Spleen (tissue), 11 donors: ENCODE results near the gene C5orf63. TPM values are rescaled to one million over a fixed set of nuclear protein-coding genes. Genes with fewer than 3 reads are reported as not detected.

ENCODE experiments used
- DNase-seq: peaks from one replicate; pipeline ENCODE4 v3.0.0-alpha.2; 2020
- H3K27ac ChIP-seq, 8 donors: fragments of 200-600 bp; sonication (generic) in 7 of 8; 1 replicate in 4 of 8; 2 replicates in 4 of 8; pipeline versions ENCODE4 v1.5.0 to v1.8.0; 2016 to 2021; ENCODE audit warnings: inconsistent platforms in 4 of 8, mild to moderate bottlenecking in 4 of 8, moderate library complexity in 1 of 8
- H3K27me3 ChIP-seq, 7 donors: fragments of 200-600 bp; sonication (generic) in 6 of 7; replicated peaks in 1 of 7; 1 replicate in 4 of 7; 2 replicates in 3 of 7; pipeline versions ENCODE4 v1.5.0 to v1.8.0; 2016 to 2021; ENCODE audit warnings: inconsistent platforms in 3 of 7, mild to moderate bottlenecking in 1 of 7
- H3K36me3 ChIP-seq, 6 donors: fragments of 200-600 bp; sonication (generic) in 5 of 6; 1 replicate in 4 of 6; 2 replicates in 2 of 6; pipeline versions ENCODE4 v1.5.0 to v1.8.0; 2016 to 2021; ENCODE audit warnings: inconsistent platforms in 2 of 6
- H3K4me1 ChIP-seq, 6 donors: fragments of 200-600 bp; sonication (generic) in 5 of 6; 1 replicate in 3 of 6; 2 replicates in 3 of 6; pipeline versions ENCODE4 v1.5.0 to v1.8.0; 2016 to 2021; ENCODE audit warnings: inconsistent platforms in 3 of 6
- H3K4me3 ChIP-seq, 8 donors: fragments of 200-600 bp; sonication (generic) in 7 of 8; 1 replicate in 4 of 8; 2 replicates in 4 of 8; pipeline versions ENCODE4 v1.5.0 to v1.8.0; 2016 to 2021; ENCODE audit warnings: inconsistent platforms in 4 of 8, mild to moderate bottlenecking in 4 of 8, moderate library complexity in 2 of 8
- H3K9me3 ChIP-seq, 8 donors: fragments of 200-600 bp; sonication (generic) in 7 of 8; 1 replicate in 4 of 8; 2 replicates in 4 of 8; pipeline versions ENCODE4 v1.5.0 to v1.8.0; 2016 to 2021; ENCODE audit warnings: inconsistent platforms in 4 of 8
- POLR2A ChIP-seq, 3 donors: fragments of 450-650 bp; IDR thresholded peaks; one replicate each; pipeline ENCODE4 v1.5.1; 2017; ENCODE audit warnings: antibody characterized with exemption in 3 of 3, mild to moderate bottlenecking in 1 of 3
- POLR2AphosphoS5 ChIP-seq, 3 donors: sonication (generic); formaldehyde crosslinking; IDR thresholded peaks; one replicate each; pipeline ENCODE4 v1.5.1; 2017; ENCODE audit warnings: antibody characterized with exemption in 3 of 3
- WGBS, 5 donors: extraction: QIAGEN DNeasy Blood & Tissue Kit in 3 of 5; methylation state at CpG; one replicate each; pipeline versions ENCODE4 v1.1.5 to v1.1.7; 2013 to 2018; 5-methylcytosine and 5-hydroxymethylcytosine counted together
- intact Hi-C: fragments of 100-400 bp; cut with DNase I; formaldehyde crosslinking; loops from one replicate; pipeline ENCODE4 v1.15.0; 2023; ENCODE audit warnings: low total_unique reads
- polyA plus RNA-seq, 3 donors: library from polyadenylated mRNA; stranded (reverse); fragments of 200-250 nt; gene quantifications; one replicate each; pipeline ENCODE4 v1.2.1, GENCODE V29; 2013
- total RNA-seq, 7 donors: library from RNA; depleted of rRNA in 3 of 7; stranded (reverse); fragments of >200 nt in 3 of 7; fragmentation: NEBNext Ultra II Directional in 4 of 7; extraction: Animal tissue kit (Norgen Biotek cat#: 25700) in 4 of 7; gene quantifications; one replicate each; pipeline versions ENCODE4 v1.1.0 to v1.2.1, GENCODE V29; 2016 to 2021
- TF ChIP-seq, protein P1 (sequence below), 11 experiments: fragments of 200-600 bp in 7 of 11; fragments of 450-650 bp in 4 of 11; sonication (generic) in 4 of 11; IDR thresholded peaks in 8 of 11; conservative IDR thresholded peaks in 3 of 11; 1 replicate in 7 of 11; 2 replicates in 4 of 11; pipeline versions ENCODE4 v1.4.0 to v1.8.0; 2016 to 2021; ENCODE audit warnings: antibody characterized with exemption in 11 of 11, inconsistent platforms in 4 of 11, mild to moderate bottlenecking in 1 of 11
- donor health status: healthy with polysubstance abuse.
- donor health status: DM: no; HTN: no; CAD: no; lungs with moderate emphysema.
- donor health status: DM: no; HTN: no; CAD: no.
- donor health status: Bipolar disorder and iron deficiency.
- donor health status: healthy.
- donor health status: DM: no; HTN: no; CAD: no.
- donor health status: DM: yes; HTN: yes; CAD: no.

C5orf63 gene
- total and polyA plus RNA-seq, 10 donors = 2.3 to 10.1 (median 4.8) TPM

GRCh38 chr5:127077366-127077765 is 4.1 kb upstream of the C5orf63 start:
- Histone ChIP-seq H3K9me3 (no peaks in the 10 kb centered on the region), H3K27me3 (no peaks in the 10 kb centered on the region), H3K36me3 (no peaks in the 10 kb centered on the region), H3K4me3 (no peak overlapping the region), H3K4me1 (peaks cover 3 to 25% (median 5%) of the 10 kb centered on the region in 6 donors), H3K27ac (peak overlapping the region in 5 of 8 donors; percentile 9 to 59 (median 37))
- intact Hi-C loops = no loop called here
- TF ChIP-seq POLR2A (IDR thresholded peaks at IDR 0.05) (no peak), POLR2AphosphoS5 (IDR thresholded peaks at IDR 0.05) (no peak)
- TF ChIP-seq, protein P1, sequence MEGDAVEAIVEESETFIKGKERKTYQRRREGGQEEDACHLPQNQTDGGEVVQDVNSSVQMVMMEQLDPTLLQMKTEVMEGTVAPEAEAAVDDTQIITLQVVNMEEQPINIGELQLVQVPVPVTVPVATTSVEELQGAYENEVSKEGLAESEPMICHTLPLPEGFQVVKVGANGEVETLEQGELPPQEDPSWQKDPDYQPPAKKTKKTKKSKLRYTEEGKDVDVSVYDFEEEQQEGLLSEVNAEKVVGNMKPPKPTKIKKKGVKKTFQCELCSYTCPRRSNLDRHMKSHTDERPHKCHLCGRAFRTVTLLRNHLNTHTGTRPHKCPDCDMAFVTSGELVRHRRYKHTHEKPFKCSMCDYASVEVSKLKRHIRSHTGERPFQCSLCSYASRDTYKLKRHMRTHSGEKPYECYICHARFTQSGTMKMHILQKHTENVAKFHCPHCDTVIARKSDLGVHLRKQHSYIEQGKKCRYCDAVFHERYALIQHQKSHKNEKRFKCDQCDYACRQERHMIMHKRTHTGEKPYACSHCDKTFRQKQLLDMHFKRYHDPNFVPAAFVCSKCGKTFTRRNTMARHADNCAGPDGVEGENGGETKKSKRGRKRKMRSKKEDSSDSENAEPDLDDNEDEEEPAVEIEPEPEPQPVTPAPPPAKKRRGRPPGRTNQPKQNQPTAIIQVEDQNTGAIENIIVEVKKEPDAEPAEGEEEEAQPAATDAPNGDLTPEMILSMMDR (IDR thresholded peaks at IDR 0.05 in 8 of 11, conservative IDR thresholded peaks at IDR 0.05 in 3 of 11) = no peak
- 61 to 79% (median 68%) methylated on average over 1 of the region's 1 CpG for WGBS, 5 donors
- DNase-seq = no peak

GRCh38 chr5:127076315-127077129 is 3.2 kb upstream of the C5orf63 start:
- Histone ChIP-seq H3K4me3 (no peak overlapping the region), H3K36me3 (no peaks in the 10 kb centered on the region), H3K4me1 (peaks cover 5 to 33% (median 9%) of the 10 kb centered on the region in 6 donors), H3K27ac (peak overlapping the region in 6 of 8 donors; percentile 9 to 59 (median 26)), H3K9me3 (no peaks in the 10 kb centered on the region), H3K27me3 (no peaks in the 10 kb centered on the region)
- intact Hi-C loops = no loop called here
- TF ChIP-seq, protein P1 (IDR thresholded peaks at IDR 0.05 in 8 of 11, conservative IDR thresholded peaks at IDR 0.05 in 3 of 11) = no peak
- TF ChIP-seq POLR2AphosphoS5 (IDR thresholded peaks at IDR 0.05) (no peak), POLR2A (IDR thresholded peaks at IDR 0.05) (no peak)
- WGBS, 5 donors = 50 to 76% (median 68%) methylated on average over 4 of the region's 4 CpGs
- no peak for DNase-seq

- DNase-seq = no peak
- Histone ChIP-seq H3K4me1 (peaks cover 5 to 39% (median 11%) of the 10 kb centered on the region in 6 donors), H3K36me3 (no peaks in the 10 kb centered on the region), H3K27ac (no peak overlapping the region), H3K4me3 (no peak overlapping the region), H3K9me3 (no peaks in the 10 kb centered on the region), H3K27me3 (no peaks in the 10 kb centered on the region)
- WGBS, 5 donors = 94 to 97% (median 95%) methylated on average over 3 of the region's 3 CpGs
- intact Hi-C loops = no loop called here
- TF ChIP-seq POLR2A (IDR thresholded peaks at IDR 0.05) (no peak), POLR2AphosphoS5 (IDR thresholded peaks at IDR 0.05) (no peak)
- TF ChIP-seq, protein P1 (IDR thresholded peaks at IDR 0.05 in 8 of 11, conservative IDR thresholded peaks at IDR 0.05 in 3 of 11) = no peak
These were observed 1.2 kb upstream of the C5orf63 start for GRCh38 chr5:127074466-127074865.

- H3K36me3 ChIP-seq = peaks cover 0 to 8% (median 3%) of the 10 kb centered on the region in 6 donors
- no peak overlapping the region for H3K4me3 ChIP-seq
- TF ChIP-seq POLR2AphosphoS5 (IDR thresholded peaks at IDR 0.05) (no peak), POLR2A (IDR thresholded peaks at IDR 0.05) (no peak)
- TF ChIP-seq, protein P1 (IDR thresholded peaks at IDR 0.05 in 8 of 11, conservative IDR thresholded peaks at IDR 0.05 in 3 of 11) = peak in 2 of 11 experiments; percentile 11 to 15
- H3K27me3 ChIP-seq = no peaks in the 10 kb centered on the region
- intact Hi-C loops = no loop called here
- WGBS, 5 donors = 73 to 87% (median 78%) methylated on average over 2 of the region's 2 CpGs
- H3K9me3 ChIP-seq = no peaks in the 10 kb centered on the region
- peak overlapping the region in 7 of 8 donors; percentile 9 to 41 (median 37) for H3K27ac ChIP-seq
- DNase-seq = no peak
- H3K4me1 ChIP-seq = peaks cover 5 to 29% (median 11%) of the 10 kb centered on the region in 6 donors
These were observed 3.1 kb downstream of the C5orf63 start for GRCh38 chr5:127070243-127070642.
